Transverse colon (tissue), 3 donors: ENCODE data around the gene DENND1A.

Source experiments
- POLR2A ChIP-seq: fragments of 450-650 bp; IDR thresholded peaks from one replicate; pipeline ENCODE4 v1.6.1; 2016; ENCODE audit warnings: antibody characterized with exemption, mild to moderate bottlenecking, moderate library complexity
- TF ChIP-seq, protein P1 (sequence below), 5 experiments: fragments of 200-600 bp in 3 of 5; fragments of 450-650 bp in 2 of 5; sonication (generic) in 3 of 5; IDR thresholded peaks; 1 replicate in 2 of 5; 2 replicates in 3 of 5; pipeline ENCODE4 v1.5.1; 2016 to 2017; ENCODE audit warnings: antibody characterized with exemption in 5 of 5, inconsistent platforms in 3 of 5, mild to moderate bottlenecking in 2 of 5, moderate library complexity in 1 of 5

DNA sequence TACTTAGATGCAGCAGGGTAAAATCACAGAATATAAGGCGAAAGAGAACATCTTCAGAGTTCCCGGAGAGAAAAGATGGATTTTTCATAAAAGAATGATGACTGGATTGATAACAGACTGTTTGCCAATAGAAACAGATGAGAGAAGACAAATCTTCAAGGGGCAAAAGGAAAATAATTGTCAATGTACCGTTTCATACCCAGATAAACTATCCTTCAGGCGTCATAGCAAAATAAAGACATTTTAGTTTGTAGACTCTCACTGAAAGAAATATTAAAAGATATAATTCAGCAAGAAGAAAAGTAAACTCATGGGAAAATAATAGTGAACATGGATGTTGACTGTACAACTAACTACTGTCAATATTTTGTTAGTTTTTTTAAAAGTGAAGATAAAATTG, 399.7 kb downstream of the DENND1A start:
- TF ChIP-seq, protein P1, sequence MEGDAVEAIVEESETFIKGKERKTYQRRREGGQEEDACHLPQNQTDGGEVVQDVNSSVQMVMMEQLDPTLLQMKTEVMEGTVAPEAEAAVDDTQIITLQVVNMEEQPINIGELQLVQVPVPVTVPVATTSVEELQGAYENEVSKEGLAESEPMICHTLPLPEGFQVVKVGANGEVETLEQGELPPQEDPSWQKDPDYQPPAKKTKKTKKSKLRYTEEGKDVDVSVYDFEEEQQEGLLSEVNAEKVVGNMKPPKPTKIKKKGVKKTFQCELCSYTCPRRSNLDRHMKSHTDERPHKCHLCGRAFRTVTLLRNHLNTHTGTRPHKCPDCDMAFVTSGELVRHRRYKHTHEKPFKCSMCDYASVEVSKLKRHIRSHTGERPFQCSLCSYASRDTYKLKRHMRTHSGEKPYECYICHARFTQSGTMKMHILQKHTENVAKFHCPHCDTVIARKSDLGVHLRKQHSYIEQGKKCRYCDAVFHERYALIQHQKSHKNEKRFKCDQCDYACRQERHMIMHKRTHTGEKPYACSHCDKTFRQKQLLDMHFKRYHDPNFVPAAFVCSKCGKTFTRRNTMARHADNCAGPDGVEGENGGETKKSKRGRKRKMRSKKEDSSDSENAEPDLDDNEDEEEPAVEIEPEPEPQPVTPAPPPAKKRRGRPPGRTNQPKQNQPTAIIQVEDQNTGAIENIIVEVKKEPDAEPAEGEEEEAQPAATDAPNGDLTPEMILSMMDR (IDR thresholded peaks at IDR 0.05), result no peak
- TF ChIP-seq POLR2A, result no peak
